Caco-2 (cell line): ENCODE data around the gene C6orf118. TPM values are rescaled to one million over a fixed set of nuclear protein-coding genes. Genes with fewer than 3 reads are reported as not detected.

ENCODE experiments used
- BruUV-seq: library from RNA; stranded (reverse); fragments of 400-500 nt; replicated peaks from 2 replicates; lab custom pipeline; 2021; lab: Mats Ljungman, UMichigan
- CTCF ChIA-PET: fragments of 300-600 bp; sonication (Branson Sonifier 250); formaldehyde crosslinking; loops from one replicate; lab custom pipeline; 2022; ENCODE audit warnings: antibody characterized with exemption; lab: Charles Lee
- POLR2A ChIA-PET: fragments of 300-600 bp; sonication (Branson Sonifier 250); formaldehyde crosslinking; loops from one replicate; lab custom pipeline; 2022; ENCODE audit warnings: antibody characterized with exemption; lab: Charles Lee
- DNase-seq, 2 experiments: peaks; one replicate each; pipeline versions ENCODE4 v3.0.0 to v3.0.0-alpha.2; 2020 to 2022
- H3K27me3 ChIP-seq: replicated peaks from 2 replicates; pipeline ENCODE4 v1.6.0; 2011; ENCODE audit warnings: low read length; ENCODE audit not compliant: control insufficient read depth, insufficient read depth
- H3K36me3 ChIP-seq: 2 replicates; pipeline ENCODE4 v1.5.1; 2011; ENCODE audit warnings: low read length; ENCODE audit not compliant: control insufficient read depth, insufficient read depth
- H3K4me1 ChIP-seq: fragments of 250-450 bp; sonication (Bioruptor Pico); 2 replicates; pipeline ENCODE4 v1.5.1; 2020; ENCODE audit warnings: mild to moderate bottlenecking
- H3K4me3 ChIP-seq: 2 replicates; pipeline ENCODE4 v1.5.1; 2011; ENCODE audit warnings: low read depth, mild to moderate bottlenecking, control low read depth, low read length
- H3K9me3 ChIP-seq: fragments of 250-450 bp; sonication (Bioruptor Pico); 2 replicates; pipeline ENCODE4 v1.5.1; 2020; ENCODE audit warnings: mild to moderate bottlenecking, moderate library complexity
- H3K27ac Mint-ChIP-seq: one replicate; pipeline ENCODE4 v1.8.0; 2022; ENCODE audit warnings: mixed read lengths; ENCODE audit not compliant: unreplicated experiment
- H3K27me3 Mint-ChIP-seq: one replicate; pipeline ENCODE4 v1.8.0; 2022; ENCODE audit warnings: mixed read lengths; ENCODE audit not compliant: insufficient read depth, unreplicated experiment
- H3K36me3 Mint-ChIP-seq: one replicate; pipeline ENCODE4 v1.8.0; 2022; ENCODE audit warnings: mild to moderate bottlenecking, mixed read lengths; ENCODE audit not compliant: insufficient read depth, unreplicated experiment
- H3K4me1 Mint-ChIP-seq: one replicate; pipeline ENCODE4 v1.8.0; 2022; ENCODE audit warnings: low read depth, mixed read lengths; ENCODE audit not compliant: unreplicated experiment
- H3K4me3 Mint-ChIP-seq: one replicate; pipeline ENCODE4 v1.8.0; 2022; ENCODE audit warnings: mild to moderate bottlenecking, moderate library complexity, mixed read lengths; ENCODE audit not compliant: unreplicated experiment
- H3K9me3 Mint-ChIP-seq: one replicate; pipeline ENCODE4 v1.8.0; 2022; ENCODE audit warnings: mixed read lengths; ENCODE audit not compliant: unreplicated experiment
- intact Hi-C: fragments of 100-400 bp; cut with micrococcal nuclease; formaldehyde crosslinking; loops from one replicate; pipeline ENCODE4 v1.10.0; 2022; ENCODE audit not compliant: unreplicated experiment
- total RNA-seq: library from RNA; stranded (reverse); gene quantifications from 2 replicates; pipeline ENCODE4 v1.2.3, GENCODE V29; 2022
- TF ChIP-seq, protein P1 (sequence below), 2 experiments: fragments of 200-600 bp in 1 of 2; IDR thresholded peaks; 1 replicate in 1 of 2; 2 replicates in 1 of 2; pipeline versions ENCODE4 v1.5.1 to v1.8.0; 2011 to 2022; ENCODE audit warnings: antibody characterized with exemption in 1 of 2, control low read depth in 1 of 2, inconsistent platforms in 1 of 2, low read depth in 1 of 2, low read length in 1 of 2, mild to moderate bottlenecking in 1 of 2, moderate library complexity in 1 of 2; ENCODE audit not compliant: insufficient read depth in 1 of 2, severe bottlenecking in 1 of 2, unreplicated experiment in 1 of 2

The C6orf118 gene
- total RNA-seq, 1 experiment from 2014 or later: not detected

DNA sequence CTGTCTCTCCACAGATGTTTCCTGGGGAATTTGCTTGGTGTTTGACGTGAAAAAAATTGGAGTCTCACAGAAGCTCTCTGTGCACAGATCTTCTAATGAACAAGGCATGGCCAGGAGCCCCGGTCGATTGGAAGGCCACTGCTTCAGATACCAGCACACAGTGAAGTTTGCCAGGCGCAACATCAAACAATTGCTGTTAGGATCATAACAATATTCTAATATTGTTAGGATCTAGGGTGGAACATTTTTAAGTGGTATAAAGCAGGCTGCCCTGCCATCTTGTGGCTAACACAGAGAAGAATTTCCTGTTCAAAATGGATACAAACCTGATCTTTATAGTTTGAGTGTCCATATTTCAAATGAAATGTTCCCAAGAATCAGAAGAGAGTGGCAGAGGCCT lies 64.1 kb downstream of the C6orf118 start:
- peak in 1 of 2 experiments; percentile 15 for DNase-seq
- intact Hi-C loops: loop anchor here (1.0 kb wide), 2 partner anchors 318 to 348 kb away; no protein-coding TSS in a partner anchor

GRCh38 chr6:165244524-165245247 lies 64.7 kb downstream of the C6orf118 start:
- no peak overlapping the region for H3K4me3 ChIP-seq
- ChIA-PET POLR2A (no interaction called here), CTCF (no interaction called here)
- H3K36me3 Mint-ChIP-seq: no peaks in the 10 kb centered on the region
- H3K27ac Mint-ChIP-seq: no peak overlapping the region
- TF ChIP-seq, protein P1, sequence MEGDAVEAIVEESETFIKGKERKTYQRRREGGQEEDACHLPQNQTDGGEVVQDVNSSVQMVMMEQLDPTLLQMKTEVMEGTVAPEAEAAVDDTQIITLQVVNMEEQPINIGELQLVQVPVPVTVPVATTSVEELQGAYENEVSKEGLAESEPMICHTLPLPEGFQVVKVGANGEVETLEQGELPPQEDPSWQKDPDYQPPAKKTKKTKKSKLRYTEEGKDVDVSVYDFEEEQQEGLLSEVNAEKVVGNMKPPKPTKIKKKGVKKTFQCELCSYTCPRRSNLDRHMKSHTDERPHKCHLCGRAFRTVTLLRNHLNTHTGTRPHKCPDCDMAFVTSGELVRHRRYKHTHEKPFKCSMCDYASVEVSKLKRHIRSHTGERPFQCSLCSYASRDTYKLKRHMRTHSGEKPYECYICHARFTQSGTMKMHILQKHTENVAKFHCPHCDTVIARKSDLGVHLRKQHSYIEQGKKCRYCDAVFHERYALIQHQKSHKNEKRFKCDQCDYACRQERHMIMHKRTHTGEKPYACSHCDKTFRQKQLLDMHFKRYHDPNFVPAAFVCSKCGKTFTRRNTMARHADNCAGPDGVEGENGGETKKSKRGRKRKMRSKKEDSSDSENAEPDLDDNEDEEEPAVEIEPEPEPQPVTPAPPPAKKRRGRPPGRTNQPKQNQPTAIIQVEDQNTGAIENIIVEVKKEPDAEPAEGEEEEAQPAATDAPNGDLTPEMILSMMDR (IDR thresholded peaks at IDR 0.05; ENCODE audit: insufficient read depth in 1 of 2, low read depth in 1 of 2, low read length in 1 of 2, severe bottlenecking in 1 of 2, unreplicated experiment in 1 of 2): no peak
- H3K4me1 ChIP-seq: no peaks in the 10 kb centered on the region
- H3K4me3 Mint-ChIP-seq: no peak overlapping the region
- no peaks in the 10 kb centered on the region for H3K36me3 ChIP-seq
- no TSS peak for BruUV-seq
- H3K27me3 Mint-ChIP-seq: peaks cover 9% of the 10 kb centered on the region
- intact Hi-C loops: loop anchor here (1.0 kb wide), 2 partner anchors 317 to 347 kb away; no protein-coding TSS in a partner anchor
- no peaks in the 10 kb centered on the region for H3K4me1 Mint-ChIP-seq
- H3K9me3 ChIP-seq: 0 out of 2 replicates have a peak, but pooled peaks cover 4% of the 10 kb centered on the region
- H3K9me3 Mint-ChIP-seq: no peaks in the 10 kb centered on the region
- DNase-seq: no peak
- no peaks in the 10 kb centered on the region for H3K27me3 ChIP-seq

More for the DNA sequence above, 64.1 kb downstream of the C6orf118 start:
- Histone ChIP-seq H3K9me3 (0 out of 2 replicates have a peak, but pooled peaks cover 4% of the 10 kb centered on the region), H3K4me3 (no peak overlapping the region), H3K4me1 (no peaks in the 10 kb centered on the region), H3K36me3 (no peaks in the 10 kb centered on the region), H3K27me3 (no peaks in the 10 kb centered on the region)
- Mint-ChIP-seq H3K36me3 (no peaks in the 10 kb centered on the region), H3K4me3 (no peak overlapping the region), H3K4me1 (no peaks in the 10 kb centered on the region), H3K9me3 (no peaks in the 10 kb centered on the region), H3K27me3 (peaks cover 9% of the 10 kb centered on the region), H3K27ac (no peak overlapping the region)
- POLR2A ChIA-PET: no interaction called here
- no TSS peak for BruUV-seq
- TF ChIP-seq, protein P1 (IDR thresholded peaks at IDR 0.05; ENCODE audit: insufficient read depth in 1 of 2, low read depth in 1 of 2, low read length in 1 of 2, severe bottlenecking in 1 of 2, unreplicated experiment in 1 of 2): peak; percentile 30 to 34
- CTCF ChIA-PET: no interaction called here

DNA sequence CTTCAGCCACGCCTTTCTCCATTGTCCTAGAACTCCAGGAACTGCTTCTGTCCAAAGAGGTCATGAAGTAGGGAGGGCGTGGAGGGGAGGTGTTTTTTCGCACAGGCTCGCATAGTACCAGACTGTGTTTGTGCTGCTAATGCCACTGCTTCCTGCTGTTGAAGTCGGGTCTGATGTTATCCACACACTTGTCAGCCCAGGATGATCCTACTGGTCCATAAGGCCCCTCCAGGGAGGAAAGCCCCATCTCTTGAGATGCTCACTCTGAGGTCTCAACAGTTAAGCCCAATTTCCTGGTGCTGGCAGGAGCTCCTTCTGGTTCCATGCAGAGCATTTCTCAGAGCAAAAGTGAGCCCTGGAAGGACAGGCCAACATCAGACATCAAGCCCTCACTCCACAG lies 65.6 kb downstream of the C6orf118 start:
- Mint-ChIP-seq H3K4me3 (no peak overlapping the region), H3K27me3 (peaks cover 2% of the 10 kb centered on the region), H3K4me1 (no peaks in the 10 kb centered on the region), H3K27ac (no peak overlapping the region), H3K36me3 (no peaks in the 10 kb centered on the region), H3K9me3 (no peaks in the 10 kb centered on the region)
- CTCF ChIA-PET: no interaction called here
- no peak for DNase-seq
- POLR2A ChIA-PET: no interaction called here
- no TSS peak for BruUV-seq
- 0 out of 2 replicates have a peak, but pooled peaks cover 4% of the 10 kb centered on the region for H3K9me3 ChIP-seq
- TF ChIP-seq, protein P1 (IDR thresholded peaks at IDR 0.05; ENCODE audit: insufficient read depth in 1 of 2, low read depth in 1 of 2, low read length in 1 of 2, severe bottlenecking in 1 of 2, unreplicated experiment in 1 of 2): no peak
- no peak overlapping the region for H3K4me3 ChIP-seq
- H3K4me1 ChIP-seq: no peaks in the 10 kb centered on the region
- no peaks in the 10 kb centered on the region for H3K27me3 ChIP-seq
- intact Hi-C loops: no loop called here
- H3K36me3 ChIP-seq: no peaks in the 10 kb centered on the region
